Kidney (tissue), 14 donors: ENCODE results near the gene FAM186B. TPM values are rescaled to one million over a fixed set of nuclear protein-coding genes. Genes with fewer than 3 reads are reported as not detected.

Experiments used
- DNase-seq, 5 donors: peaks; one replicate each; pipeline ENCODE4 v3.0.0-alpha.2; 2013 to 2020
- FAIRE-seq: peaks from 2 replicates; lab custom pipeline; 2012; peaks lifted over from hg19 to GRCh38; lab: Jason Lieb, UNC
- H3K27ac ChIP-seq, 2 donors: one replicate each; pipeline ENCODE4 v1.7.0; 2013; ENCODE audit warnings: low read depth in 2 of 2, low read length in 2 of 2, inconsistent platforms in 1 of 2
- H3K27me3 ChIP-seq: one replicate; pipeline ENCODE4 v1.7.1; 2013; ENCODE audit warnings: low read length, inconsistent platforms; ENCODE audit not compliant: control insufficient read depth, insufficient read depth
- H3K36me3 ChIP-seq, 3 donors: one replicate each; pipeline versions ENCODE4 v1.7.0 to v1.7.1; 2013; ENCODE audit warnings: low read length in 3 of 3, control low read depth in 1 of 3, inconsistent platforms in 1 of 3; ENCODE audit not compliant: insufficient read depth in 3 of 3, control insufficient read depth in 2 of 3
- H3K4me1 ChIP-seq, 3 donors: one replicate each; pipeline versions ENCODE4 v1.7.0 to v1.7.1; 2013; ENCODE audit warnings: low read length in 3 of 3, inconsistent platforms in 1 of 3, low read depth in 1 of 3; ENCODE audit not compliant: control insufficient read depth in 2 of 3, insufficient read depth in 2 of 3
- H3K4me3 ChIP-seq, 3 donors: one replicate each; pipeline versions ENCODE4 v1.7.0 to v1.8.1; 2013; ENCODE audit warnings: low read length in 3 of 3, control low read depth in 1 of 3, inconsistent platforms in 1 of 3
- H3K9ac ChIP-seq, 3 donors: one replicate each; pipeline versions ENCODE4 v1.7.0 to v1.7.1; 2013; ENCODE audit warnings: low read length in 3 of 3, control low read depth in 1 of 3, inconsistent platforms in 1 of 3
- H3K9me3 ChIP-seq, 3 donors: one replicate each; pipeline versions ENCODE4 v1.7.0 to v1.7.1; 2013; ENCODE audit warnings: low read length in 3 of 3, control low read depth in 1 of 3, inconsistent platforms in 1 of 3; ENCODE audit not compliant: control insufficient read depth in 2 of 3, insufficient read depth in 1 of 3
- CTCF ChIP-seq: IDR thresholded peaks from 3 replicates; pipeline ENCODE4 v1.5.1; 2012; ENCODE audit warnings: mild to moderate bottlenecking, moderate library complexity, borderline replicate concordance; ENCODE audit not compliant: insufficient read depth; ENCODE audit errors: extremely low read depth
- intact Hi-C: fragments of 100-400 bp; cut with DNase I; formaldehyde crosslinking; loops from one replicate; pipeline ENCODE4 v1.11.1; 2022
- polyA plus RNA-seq: library from polyadenylated mRNA; stranded (reverse); fragments of 350-450 nt; fragmentation: Illumina TruSeq; extraction: RNeasy Lipid Tissue Mini Kit (QIAGEN cat#74804); gene quantifications from one replicate; pipeline ENCODE4 v1.2.3, GENCODE V29; 2014; ENCODE audit warnings: low read depth, low replicate concordance; ENCODE audit not compliant: insufficient read depth
- total RNA-seq: library from RNA; stranded (reverse); fragmentation: NEBNext Ultra II Directional; extraction: Animal tissue kit (Norgen Biotek cat#: 25700); gene quantifications from one replicate; pipeline ENCODE4 v1.2.1, GENCODE V29; 2021
- donor health status: control.
- donor health status: control.
- donor health status: control.
- donor health status: control.
- donor health status: control.
- donor health status: DM: yes; HTN: yes; CAD: no.
- donor health status: Normal renal cell carcinoma (clear cell type).

Gene FAM186B
- total and polyA plus RNA-seq, 2 donors from 2014 or later: 0.34 to 0.85 TPM

- Histone ChIP-seq H3K36me3 (peaks cover 2 to 18% (median 12%) of the 10 kb centered on the region in 3 donors), H3K4me1 (peaks cover 0 to 7% (median 5%) of the 10 kb centered on the region in 3 donors), H3K27me3 (no peaks in the 10 kb centered on the region), H3K4me3 (peak overlapping the region in 1 of 3 donors; percentile 24), H3K27ac (no peak overlapping the region), H3K9me3 (no peaks in the 10 kb centered on the region), H3K9ac (no peak overlapping the region)
- peak; percentile 58 for TF ChIP-seq CTCF
- DNase-seq (peak; percentile 65 to 89 (median 71)), FAIRE-seq (no peak)
- intact Hi-C loops: no loop called here
Measured at GRCh38 chr12:49636979-49637755, 31.7 kb upstream of the FAM186B start.

GRCh38 chr12:49636574-49636973, 31.1 kb upstream of the FAM186B start:
- FAIRE-seq (no peak), DNase-seq (peak in 1 of 5 donors; percentile 40)
- Histone ChIP-seq H3K9ac (no peak overlapping the region), H3K27me3 (no peaks in the 10 kb centered on the region), H3K9me3 (no peaks in the 10 kb centered on the region), H3K4me1 (peaks cover 0 to 7% (median 5%) of the 10 kb centered on the region in 3 donors), H3K4me3 (no peak overlapping the region), H3K27ac (no peak overlapping the region), H3K36me3 (peaks cover 4 to 18% (median 14%) of the 10 kb centered on the region in 3 donors)
- intact Hi-C loops: no loop called here
- TF ChIP-seq CTCF: no peak

- Histone ChIP-seq H3K27me3 (no peaks in the 10 kb centered on the region), H3K9me3 (no peaks in the 10 kb centered on the region), H3K4me1 (peaks cover 0 to 7% (median 5%) of the 10 kb centered on the region in 3 donors), H3K9ac (no peak overlapping the region), H3K27ac (no peak overlapping the region), H3K4me3 (no peak overlapping the region), H3K36me3 (peaks cover 2 to 15% (median 14%) of the 10 kb centered on the region in 3 donors)
- no peak for FAIRE-seq
- peak in 1 of 5 donors; percentile 49 for DNase-seq
- intact Hi-C loops: no loop called here
- no peak for TF ChIP-seq CTCF
Measured at GRCh38 chr12:49635656-49636055, 30.2 kb upstream of the FAM186B start.
